ENCODE results near the gene DCAF4L1.

The DCAF4L1 gene

GRCh38 chr4:41991916-41992767, 10.6 kb downstream of the DCAF4L1 start:
- no peak for DNase-seq

GRCh38 chr4:41992967-41993857, 11.7 kb downstream of the DCAF4L1 start:
- DNase-seq: no peak

GRCh38 chr4:41994461-41994985, 13.0 kb downstream of the DCAF4L1 start:
- no peak for DNase-seq

GRCh38 chr4:41998019-41998418, 16.5 kb downstream of the DCAF4L1 start:
- no peak for DNase-seq

GRCh38 chr4:41999321-41999720, 17.8 kb downstream of the DCAF4L1 start:
- no peak for DNase-seq

GRCh38 chr4:42008011-42008786, 26.6 kb downstream of the DCAF4L1 start:
- DNase-seq: no peak

GRCh38 chr4:42015438-42015837, 33.9 kb downstream of the DCAF4L1 start:
- no peak for DNase-seq

- no peak for DNase-seq
Measured at GRCh38 chr4:42018451-42018850, 36.9 kb downstream of the DCAF4L1 start.

All from stimulated activated CD4-positive, alpha-beta T cell treated with anti-CD3 and anti-CD28 coated beads, Interleukin-4, amount 100 ng/mL, for 4 hours (primary cell).